HCT116 (cell line): Measurements from ENCODE around the gene SPOP. TPM values are rescaled to one million over a fixed set of nuclear protein-coding genes. Genes with fewer than 3 reads are reported as not detected.

Experiments
- ATAC-seq: fragments of 200-7000 bp; cut with Tn5 transposase; 2 replicates; pipeline ENCODE4 v1.9.1; 2020; ENCODE audit warnings: mild to moderate bottlenecking, moderate library complexity
- BruUV-seq: library from RNA; stranded (reverse); fragments of 400-500 nt; replicated peaks from 2 replicates; lab custom pipeline; 2021; lab: Mats Ljungman, UMichigan
- CTCF ChIA-PET: fragments of 300-600 bp; sonication (Branson Sonifier 250); formaldehyde crosslinking; loops from one replicate; lab custom pipeline; 2021; ENCODE audit warnings: antibody characterized with exemption; lab: Charles Lee
- POLR2A ChIA-PET: fragments of 300-600, 350-600 bp; sonication (Branson Sonifier 250); formaldehyde crosslinking; loops from one replicate; lab custom pipeline; 2021; ENCODE audit warnings: antibody characterized with exemption; lab: Charles Lee
- RAD21 ChIA-PET, 2 experiments: fragments of 300-600 bp; sonication (Branson Sonifier 250); formaldehyde crosslinking; loops; one replicate each; lab custom pipeline; 2023; ENCODE audit warnings: low total read pairs in 2 of 2; ENCODE audit not compliant: uncharacterized antibody in 2 of 2, unreplicated experiment in 2 of 2, low non-redundant PET in 1 of 2; lab: Charles Lee
- DNase-seq: peaks from one replicate; pipeline ENCODE4 v3.0.0-alpha.2; 2010; ENCODE audit warnings: low read depth, low spot score
- H2AFZ ChIP-seq: fragments of 200-600 bp; shearing (Covaris generic), sonication (generic); 2 replicates; pipeline ENCODE4 v1.6.1; 2017; ENCODE audit warnings: low read depth, mixed run types, mixed read lengths, antibody characterized with exemption, low read length; ENCODE audit not compliant: poor library complexity, severe bottlenecking
- H3K27ac ChIP-seq: 2 replicates; pipeline ENCODE4 v1.5.1; 2012; ENCODE audit warnings: low read depth, low read length
- H3K27me3 ChIP-seq: fragments of 200-600 bp; sonication (generic); 2 replicates; pipeline ENCODE4 v1.6.1; 2016; ENCODE audit warnings: mixed run types, low read length, mixed read lengths; ENCODE audit not compliant: insufficient read depth
- H3K36me3 ChIP-seq, 2 experiments: fragments of 200-500 bp in 1 of 2; fragments of 200-600 bp in 1 of 2; sonication (Bioruptor generic) in 1 of 2; sonication (generic) in 1 of 2; 2 replicates each; pipeline versions ENCODE4 v1.5.1 to v1.6.1; 2014 to 2016; ENCODE audit warnings: low read length in 2 of 2, inconsistent platforms in 1 of 2, mixed read lengths in 1 of 2, mixed run types in 1 of 2; ENCODE audit not compliant: insufficient read depth in 2 of 2, control insufficient read depth in 1 of 2
- H3K4me1 ChIP-seq, 2 experiments: fragments of 200-600 bp in 1 of 2; sonication (generic) in 1 of 2; 2 replicates each; pipeline versions ENCODE4 v1.5.1 to v1.6.1; 2012 to 2017; ENCODE audit warnings: low read length in 2 of 2, inconsistent platforms in 1 of 2, mild to moderate bottlenecking in 1 of 2, mixed read lengths in 1 of 2, mixed run types in 1 of 2, moderate library complexity in 1 of 2; ENCODE audit not compliant: insufficient read depth in 2 of 2, control insufficient read depth in 1 of 2
- H3K4me2 ChIP-seq: fragments of 200-600 bp; sonication (generic); 2 replicates; pipeline ENCODE4 v1.6.1; 2017; ENCODE audit warnings: mixed run types, low read length, mixed read lengths
- H3K4me3 ChIP-seq, 2 experiments: fragments of 200-600 bp in 1 of 2; sonication (generic) in 1 of 2; replicated peaks in 1 of 2; 2 replicates each; pipeline ENCODE4 v1.5.1; 2011 to 2016; ENCODE audit warnings: low read length in 2 of 2, control low read depth in 1 of 2, low read depth in 1 of 2, mild to moderate bottlenecking in 1 of 2, mixed read lengths in 1 of 2, mixed run types in 1 of 2
- H3K79me2 ChIP-seq: fragments of 200-600 bp; sonication (generic); 2 replicates; pipeline ENCODE4 v1.6.1; 2017; ENCODE audit warnings: mild to moderate bottlenecking, mixed run types, low read length, moderate library complexity, mixed read lengths; ENCODE audit not compliant: insufficient read depth
- H3K9ac ChIP-seq: fragments of 200-600 bp; sonication (generic); 2 replicates; pipeline ENCODE4 v1.6.1; 2016; ENCODE audit warnings: low read length, mixed read lengths
- H3K9me2 ChIP-seq: fragments of 200-600 bp; sonication (generic), shearing (Covaris generic); 2 replicates; pipeline ENCODE4 v1.6.1; 2017; ENCODE audit warnings: mixed run types, mild to moderate bottlenecking, moderate library complexity; ENCODE audit not compliant: insufficient read depth
- H3K9me3 ChIP-seq, 2 experiments: fragments of 200-500 bp in 1 of 2; fragments of 200-600 bp in 1 of 2; sonication (Bioruptor generic) in 1 of 2; sonication (generic) in 1 of 2; 2 replicates each; pipeline ENCODE4 v1.6.1; 2014 to 2017; ENCODE audit warnings: low read length in 2 of 2, mixed read lengths in 2 of 2, inconsistent platforms in 1 of 2, low read depth in 1 of 2, mild to moderate bottlenecking in 1 of 2, mixed run types in 1 of 2, moderate library complexity in 1 of 2; ENCODE audit not compliant: control insufficient read depth in 1 of 2, insufficient read depth in 1 of 2
- H4K20me1 ChIP-seq: fragments of 200-600 bp; sonication (generic), shearing (Covaris generic); 2 replicates; pipeline ENCODE4 v1.6.1; 2017; ENCODE audit warnings: mixed run types, mild to moderate bottlenecking, moderate library complexity; ENCODE audit not compliant: insufficient read depth
- ATF3 ChIP-seq: IDR thresholded peaks from 2 replicates; pipeline ENCODE4 v1.6.1; 2012
- CBX3 ChIP-seq: IDR thresholded peaks from 2 replicates; pipeline ENCODE4 v1.6.1; 2012; ENCODE audit warnings: low read depth
- CEBPB ChIP-seq: IDR thresholded peaks from 2 replicates; pipeline ENCODE4 v1.6.1; 2012; ENCODE audit warnings: low read depth
- EGR1 ChIP-seq: IDR thresholded peaks from 2 replicates; pipeline ENCODE4 v1.6.1; 2012; ENCODE audit warnings: low read depth
- ELF1 ChIP-seq: IDR thresholded peaks from 2 replicates; pipeline ENCODE4 v1.6.1; 2012; ENCODE audit warnings: low read depth, borderline replicate concordance
- FOSL1 ChIP-seq: IDR thresholded peaks from 2 replicates; pipeline ENCODE4 v1.6.1; 2012; ENCODE audit warnings: low read depth
- POLR2A ChIP-seq: IDR thresholded peaks from 2 replicates; pipeline ENCODE4 v1.7.0; 2011; ENCODE audit warnings: borderline replicate concordance; ENCODE audit not compliant: insufficient read depth, insufficient read length; ENCODE audit errors: extremely low read depth
- POLR2AphosphoS5 ChIP-seq: IDR thresholded peaks from 2 replicates; pipeline ENCODE4 v1.6.1; 2011; ENCODE audit warnings: mild to moderate bottlenecking, low read depth, low read length, moderate library complexity
- RAD21 ChIP-seq: IDR thresholded peaks from 2 replicates; pipeline ENCODE4 v1.6.1; 2012; ENCODE audit warnings: low read depth, mild to moderate bottlenecking
- SRF ChIP-seq: IDR thresholded peaks from 2 replicates; pipeline ENCODE4 v1.6.1; 2012; ENCODE audit warnings: low read depth
- TCF7L2 ChIP-seq: IDR thresholded peaks from 2 replicates; pipeline ENCODE4 v1.7.0; 2011; ENCODE audit warnings: borderline replicate concordance, inconsistent platforms; ENCODE audit not compliant: insufficient read depth, insufficient read length; ENCODE audit errors: extremely low read depth
- ZNF274 ChIP-seq: fragments of 200-500 bp; sonication (Bioruptor generic); IDR thresholded peaks from 2 replicates; pipeline ENCODE4 v1.6.1; 2014; ENCODE audit warnings: mild to moderate bottlenecking, low read depth, low read length, inconsistent platforms
- intact Hi-C: fragments of 100-400 bp; cut with micrococcal nuclease; formaldehyde crosslinking; loops from 2 replicates; pipeline ENCODE4 v1.10.0; 2022
- total RNA-seq: library from RNA; stranded (reverse); gene quantifications from one replicate; pipeline ENCODE4 v1.2.1, GENCODE V29; 2021; ENCODE audit not compliant: unreplicated experiment
- TF ChIP-seq, protein P1 (sequence below): IDR thresholded peaks from 2 replicates; pipeline ENCODE4 v1.6.1; 2012; ENCODE audit warnings: low read depth
- TF ChIP-seq, protein P2 (sequence below), 3 experiments: fragments of 200-600 bp in 1 of 3; sonication (generic) in 1 of 3; IDR thresholded peaks in 2 of 3; conservative IDR thresholded peaks in 1 of 3; 2 replicates each; pipeline ENCODE4 v1.5.1; 2012 to 2017; ENCODE audit warnings: low read depth in 2 of 3, low read length in 2 of 3, antibody characterized with exemption in 1 of 3, borderline replicate concordance in 1 of 3, control low read depth in 1 of 3, mild to moderate bottlenecking in 1 of 3, mixed read lengths in 1 of 3, mixed run types in 1 of 3, moderate library complexity in 1 of 3; ENCODE audit not compliant: insufficient read depth in 1 of 3

Gene SPOP
- total RNA-seq, 1 experiment from 2014 or later, result 85.1 TPM

DNA sequence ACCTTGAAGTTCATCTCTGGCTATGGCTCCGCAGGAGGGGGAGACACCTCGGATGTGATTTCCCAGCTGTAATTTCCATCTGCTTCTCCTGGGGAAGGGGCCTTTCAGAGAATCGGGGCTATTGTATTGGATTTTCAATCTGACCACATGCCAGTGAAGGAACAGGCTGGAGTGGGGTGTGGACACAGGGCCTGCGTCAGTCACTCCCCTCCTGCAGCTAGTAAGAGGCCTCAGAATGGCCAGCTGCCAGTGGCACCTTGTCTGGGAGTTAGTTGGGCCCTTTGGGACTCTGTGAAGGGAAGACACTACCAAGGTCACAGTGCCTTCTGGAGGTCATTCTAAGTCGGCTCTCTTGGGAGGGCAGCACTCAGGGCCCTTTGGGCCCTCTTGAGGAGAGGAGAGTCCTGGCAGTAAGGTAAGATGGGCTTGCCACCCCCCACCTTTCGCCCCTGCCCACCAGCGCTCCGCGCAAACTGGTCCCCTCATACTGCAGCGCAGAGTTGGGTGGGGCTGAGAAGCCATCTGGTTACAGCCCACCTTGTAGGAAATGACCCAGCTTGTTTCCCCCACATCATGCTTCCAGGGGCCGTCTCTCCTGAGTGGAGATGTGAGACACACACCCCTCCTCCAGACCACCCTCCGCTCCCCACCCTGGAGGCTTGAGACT is 96.8 kb downstream of the SPOP start:
- DNase-seq (no peak), ATAC-seq (no peak)
- TF ChIP-seq RAD21 (no peak), POLR2AphosphoS5 (no peak)
- Histone ChIP-seq H3K79me2 (no peaks in the 10 kb centered on the region), H2AFZ (no peak overlapping the region), H3K9me3 (no peaks in the 10 kb centered on the region), H3K4me1 (peaks cover 0 to 14% of the 10 kb centered on the region in 2 experiments; a peak in 2 of 4 replicates), H3K4me2 (no peak overlapping the region), H3K9me2 (no peaks in the 10 kb centered on the region), H3K9ac (no peak overlapping the region), H3K27me3 (no peaks in the 10 kb centered on the region), H3K36me3 (no peaks in the 10 kb centered on the region), H4K20me1 (no peaks in the 10 kb centered on the region), H3K27ac (no peak overlapping the region), H3K4me3 (no peak overlapping the region)
- no TSS peak for BruUV-seq
- CTCF ChIA-PET, result interaction anchor here (1.4 kb wide), 1 partner anchor 11 kb away, joined by 4 read pairs; no protein-coding TSS in a partner anchor
- RAD21 ChIA-PET, result no interaction called here
- POLR2A ChIA-PET, result no interaction called here
- intact Hi-C loops, result no loop called here

GRCh38 chr17:49580055-49580721 is 97.7 kb downstream of the SPOP start:
- no peaks in the 10 kb centered on the region for H3K9me3 ChIP-seq
- no peak for DNase-seq
- TF ChIP-seq ATF3, result no peak
- no peak for TF ChIP-seq POLR2A
- TF ChIP-seq CBX3, result no peak
- no peak for TF ChIP-seq SRF
- TF ChIP-seq ELF1, result no peak
- TF ChIP-seq, protein P1, sequence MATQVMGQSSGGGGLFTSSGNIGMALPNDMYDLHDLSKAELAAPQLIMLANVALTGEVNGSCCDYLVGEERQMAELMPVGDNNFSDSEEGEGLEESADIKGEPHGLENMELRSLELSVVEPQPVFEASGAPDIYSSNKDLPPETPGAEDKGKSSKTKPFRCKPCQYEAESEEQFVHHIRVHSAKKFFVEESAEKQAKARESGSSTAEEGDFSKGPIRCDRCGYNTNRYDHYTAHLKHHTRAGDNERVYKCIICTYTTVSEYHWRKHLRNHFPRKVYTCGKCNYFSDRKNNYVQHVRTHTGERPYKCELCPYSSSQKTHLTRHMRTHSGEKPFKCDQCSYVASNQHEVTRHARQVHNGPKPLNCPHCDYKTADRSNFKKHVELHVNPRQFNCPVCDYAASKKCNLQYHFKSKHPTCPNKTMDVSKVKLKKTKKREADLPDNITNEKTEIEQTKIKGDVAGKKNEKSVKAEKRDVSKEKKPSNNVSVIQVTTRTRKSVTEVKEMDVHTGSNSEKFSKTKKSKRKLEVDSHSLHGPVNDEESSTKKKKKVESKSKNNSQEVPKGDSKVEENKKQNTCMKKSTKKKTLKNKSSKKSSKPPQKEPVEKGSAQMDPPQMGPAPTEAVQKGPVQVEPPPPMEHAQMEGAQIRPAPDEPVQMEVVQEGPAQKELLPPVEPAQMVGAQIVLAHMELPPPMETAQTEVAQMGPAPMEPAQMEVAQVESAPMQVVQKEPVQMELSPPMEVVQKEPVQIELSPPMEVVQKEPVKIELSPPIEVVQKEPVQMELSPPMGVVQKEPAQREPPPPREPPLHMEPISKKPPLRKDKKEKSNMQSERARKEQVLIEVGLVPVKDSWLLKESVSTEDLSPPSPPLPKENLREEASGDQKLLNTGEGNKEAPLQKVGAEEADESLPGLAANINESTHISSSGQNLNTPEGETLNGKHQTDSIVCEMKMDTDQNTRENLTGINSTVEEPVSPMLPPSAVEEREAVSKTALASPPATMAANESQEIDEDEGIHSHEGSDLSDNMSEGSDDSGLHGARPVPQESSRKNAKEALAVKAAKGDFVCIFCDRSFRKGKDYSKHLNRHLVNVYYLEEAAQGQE, result no peak
- TF ChIP-seq, protein P2, sequence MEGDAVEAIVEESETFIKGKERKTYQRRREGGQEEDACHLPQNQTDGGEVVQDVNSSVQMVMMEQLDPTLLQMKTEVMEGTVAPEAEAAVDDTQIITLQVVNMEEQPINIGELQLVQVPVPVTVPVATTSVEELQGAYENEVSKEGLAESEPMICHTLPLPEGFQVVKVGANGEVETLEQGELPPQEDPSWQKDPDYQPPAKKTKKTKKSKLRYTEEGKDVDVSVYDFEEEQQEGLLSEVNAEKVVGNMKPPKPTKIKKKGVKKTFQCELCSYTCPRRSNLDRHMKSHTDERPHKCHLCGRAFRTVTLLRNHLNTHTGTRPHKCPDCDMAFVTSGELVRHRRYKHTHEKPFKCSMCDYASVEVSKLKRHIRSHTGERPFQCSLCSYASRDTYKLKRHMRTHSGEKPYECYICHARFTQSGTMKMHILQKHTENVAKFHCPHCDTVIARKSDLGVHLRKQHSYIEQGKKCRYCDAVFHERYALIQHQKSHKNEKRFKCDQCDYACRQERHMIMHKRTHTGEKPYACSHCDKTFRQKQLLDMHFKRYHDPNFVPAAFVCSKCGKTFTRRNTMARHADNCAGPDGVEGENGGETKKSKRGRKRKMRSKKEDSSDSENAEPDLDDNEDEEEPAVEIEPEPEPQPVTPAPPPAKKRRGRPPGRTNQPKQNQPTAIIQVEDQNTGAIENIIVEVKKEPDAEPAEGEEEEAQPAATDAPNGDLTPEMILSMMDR (IDR thresholded peaks at IDR 0.05 in 2 of 3, conservative IDR thresholded peaks at IDR 0.05 in 1 of 3; ENCODE audit: borderline replicate concordance in 1 of 3, insufficient read depth in 1 of 3, low read depth in 2 of 3, low read length in 2 of 3), result no peak
- no peak for TF ChIP-seq EGR1
- TF ChIP-seq ZNF274, result no peak
- TF ChIP-seq TCF7L2, result no peak
- TF ChIP-seq FOSL1, result no peak
- no peak for TF ChIP-seq CEBPB

More at GRCh38 chr17:49580055-49580721, 97.7 kb downstream of the SPOP start:
- Histone ChIP-seq H3K4me2 (no peak overlapping the region), H4K20me1 (no peaks in the 10 kb centered on the region), H3K9me2 (no peaks in the 10 kb centered on the region), H3K9ac (no peak overlapping the region), H3K4me1 (peaks cover 0 to 18% of the 10 kb centered on the region in 2 experiments; a peak in 2 of 4 replicates), H3K27ac (no peak overlapping the region), H3K79me2 (no peaks in the 10 kb centered on the region), H3K36me3 (no peaks in the 10 kb centered on the region), H3K27me3 (no peaks in the 10 kb centered on the region), H2AFZ (no peak overlapping the region), H3K4me3 (no peak overlapping the region)
- no peak for ATAC-seq
- no TSS peak for BruUV-seq
- ChIA-PET POLR2A (no interaction called here), RAD21 (no interaction called here), CTCF (interaction anchor here (1.4 kb wide), 1 partner anchor 10 kb away, joined by 4 read pairs; no protein-coding TSS in a partner anchor)
- intact Hi-C loops, result no loop called here
